ENCODE results near the gene GPR108. TPM values are rescaled to one million over a fixed set of nuclear protein-coding genes. Genes with fewer than 3 reads are reported as not detected.

GPR108 gene
- total RNA-seq, 3 donors from 2014 or later: 74.8 to 115 (median 89.2) TPM

- Histone ChIP-seq H3K4me3 (peak within 1 kb of the TSS; percentile 69), H3K4me1 (ENCODE audit: low read depth) (peaks cover 36% of the 10 kb centered on the region), H3K9me3 (no peaks in the 10 kb centered on the region), H3K36me3 (ENCODE audit: low read depth) (no peaks in the 10 kb centered on the region)
- intact Hi-C loops (cut with DNase I, micrococcal nuclease): no loop called here
- TF ChIP-seq, protein P1, sequence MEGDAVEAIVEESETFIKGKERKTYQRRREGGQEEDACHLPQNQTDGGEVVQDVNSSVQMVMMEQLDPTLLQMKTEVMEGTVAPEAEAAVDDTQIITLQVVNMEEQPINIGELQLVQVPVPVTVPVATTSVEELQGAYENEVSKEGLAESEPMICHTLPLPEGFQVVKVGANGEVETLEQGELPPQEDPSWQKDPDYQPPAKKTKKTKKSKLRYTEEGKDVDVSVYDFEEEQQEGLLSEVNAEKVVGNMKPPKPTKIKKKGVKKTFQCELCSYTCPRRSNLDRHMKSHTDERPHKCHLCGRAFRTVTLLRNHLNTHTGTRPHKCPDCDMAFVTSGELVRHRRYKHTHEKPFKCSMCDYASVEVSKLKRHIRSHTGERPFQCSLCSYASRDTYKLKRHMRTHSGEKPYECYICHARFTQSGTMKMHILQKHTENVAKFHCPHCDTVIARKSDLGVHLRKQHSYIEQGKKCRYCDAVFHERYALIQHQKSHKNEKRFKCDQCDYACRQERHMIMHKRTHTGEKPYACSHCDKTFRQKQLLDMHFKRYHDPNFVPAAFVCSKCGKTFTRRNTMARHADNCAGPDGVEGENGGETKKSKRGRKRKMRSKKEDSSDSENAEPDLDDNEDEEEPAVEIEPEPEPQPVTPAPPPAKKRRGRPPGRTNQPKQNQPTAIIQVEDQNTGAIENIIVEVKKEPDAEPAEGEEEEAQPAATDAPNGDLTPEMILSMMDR (IDR thresholded peaks at IDR 0.05): no peak
- ATAC-seq (peak; percentile 54), DNase-seq (peak; percentile 88 to 93 (median 93))
These were observed 2.1 kb upstream of the GPR108 start, which contains the start of gene TRIP10 for GRCh38 chr19:6739390-6739882. TRIP10 (plus strand) TSS chr19:6739680; CDS start chr19:6739762, 82 bp downstream.

GRCh38 chr19:6738787-6739389 lies 1.5 kb upstream of the GPR108 start:
- peaks cover 31% of the 10 kb centered on the region for H3K4me1 ChIP-seq (ENCODE audit: low read depth)
- DNase-seq (peak; percentile 76 to 87 (median 85)), ATAC-seq (peak; percentile 18)
- TF ChIP-seq, protein P1 (IDR thresholded peaks at IDR 0.05): no peak
- H3K4me3 ChIP-seq: no peak overlapping the region
- no peaks in the 10 kb centered on the region for H3K36me3 ChIP-seq (ENCODE audit: low read depth)
- H3K9me3 ChIP-seq: no peaks in the 10 kb centered on the region
- intact Hi-C loops (cut with DNase I, micrococcal nuclease): no loop called here

GRCh38 chr19:6737873-6738786 lies 750 bp upstream of the GPR108 start:
- TF ChIP-seq, protein P1 (IDR thresholded peaks at IDR 0.05): peak; percentile 49
- intact Hi-C loops (cut with DNase I, micrococcal nuclease): no loop called here
- H3K4me1 ChIP-seq (ENCODE audit: low read depth): peaks cover 30% of the 10 kb centered on the region
- DNase-seq: peak; percentile 92 to 99 (median 94)
- H3K9me3 ChIP-seq: no peaks in the 10 kb centered on the region
- peak; percentile 47 for ATAC-seq
- no peaks in the 10 kb centered on the region for H3K36me3 ChIP-seq (ENCODE audit: low read depth)
- peak overlapping the region; percentile 85 for H3K4me3 ChIP-seq

GRCh38 chr19:6736917-6737283 lies 480 bp downstream of the GPR108 start:
- Histone ChIP-seq H3K36me3 (ENCODE audit: low read depth) (no peaks in the 10 kb centered on the region), H3K4me3 (peak overlapping the region; percentile 85), H3K9me3 (no peaks in the 10 kb centered on the region), H3K4me1 (ENCODE audit: low read depth) (peaks cover 29% of the 10 kb centered on the region)
- no peak for DNase-seq
- TF ChIP-seq, protein P1 (IDR thresholded peaks at IDR 0.05): no peak
- no peak for ATAC-seq
- intact Hi-C loops (cut with DNase I, micrococcal nuclease): no loop called here

GRCh38 chr19:6736169-6736916 lies 1.0 kb downstream of the GPR108 start:
- Histone ChIP-seq H3K4me3 (peak overlapping the region; percentile 85), H3K9me3 (no peaks in the 10 kb centered on the region), H3K4me1 (ENCODE audit: low read depth) (peaks cover 24% of the 10 kb centered on the region), H3K36me3 (ENCODE audit: low read depth) (no peaks in the 10 kb centered on the region)
- peak; percentile 21 for ATAC-seq
- peak; percentile 81 to 89 (median 83) for DNase-seq
- TF ChIP-seq, protein P1 (IDR thresholded peaks at IDR 0.05): peak; percentile 46
- intact Hi-C loops (cut with DNase I, micrococcal nuclease): no loop called here

Data from mucosa of descending colon (tissue), 3 donors.